ENCODE data around the gene TRIM2. TPM values are rescaled to one million over a fixed set of nuclear protein-coding genes. Genes with fewer than 3 reads are reported as not detected.

TRIM2 gene
- total and polyA plus RNA-seq, 2 donors from 2014 or later, result 23.3 to 122 TPM

DNA sequence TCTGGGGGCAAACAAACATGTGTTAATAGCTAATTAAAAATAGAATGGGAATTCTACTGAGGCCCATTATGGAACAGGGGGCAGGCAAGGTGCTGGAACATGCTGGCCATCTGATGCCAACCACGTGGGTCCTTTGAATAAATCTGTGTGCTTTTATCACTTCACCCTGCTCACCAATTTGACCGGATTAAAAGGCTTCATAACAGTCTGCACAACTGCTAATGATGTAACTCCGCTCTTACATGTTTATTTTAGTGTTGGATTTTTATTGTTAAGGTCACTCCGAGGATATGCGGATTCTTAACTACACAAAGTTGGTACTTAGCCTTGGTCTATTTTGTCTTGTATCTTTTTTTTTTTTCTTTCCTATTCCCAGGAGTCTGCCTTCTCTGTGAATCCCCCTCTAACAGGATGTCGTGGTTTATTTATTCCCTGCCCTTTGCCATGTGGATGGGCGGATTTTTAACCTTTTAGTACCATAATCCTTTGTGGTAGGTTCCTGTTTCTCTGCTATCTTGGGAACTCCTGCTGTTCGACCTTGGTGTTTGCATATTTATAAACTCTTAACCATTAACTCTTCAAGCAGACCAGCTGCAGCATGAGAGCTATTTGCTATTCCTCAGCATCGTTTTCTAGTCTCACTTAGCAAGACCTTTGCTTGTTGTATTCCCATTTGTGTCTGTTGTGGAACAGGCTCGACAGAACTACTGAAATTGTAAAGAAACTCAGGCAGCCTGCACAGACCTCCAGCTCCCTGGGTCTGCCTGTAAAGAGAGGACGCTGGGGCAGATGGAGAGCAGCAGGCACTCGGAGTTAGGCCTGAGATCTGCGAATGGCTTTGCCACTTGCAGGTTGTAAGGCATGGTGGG lies 38.0 kb downstream of the TRIM2 start:
- no peaks in the 10 kb centered on the region for H3K9me3 ChIP-seq (ENCODE audit: control insufficient read depth in 2 of 3, insufficient read depth in 1 of 3, low read length in 3 of 3)
- peaks cover 0 to 2% (median 0%) of the 10 kb centered on the region in 3 donors for H3K36me3 ChIP-seq (ENCODE audit: control insufficient read depth in 2 of 3, insufficient read depth in 3 of 3, low read length in 3 of 3)
- H3K4me1 ChIP-seq (ENCODE audit: control insufficient read depth in 2 of 3, insufficient read depth in 2 of 3, low read depth in 1 of 3, low read length in 3 of 3), result peaks cover 0 to 34% (median 31%) of the 10 kb centered on the region in 3 donors
- H3K9ac ChIP-seq (ENCODE audit: low read length in 3 of 3), result no peak overlapping the region
- peak in 3 of 5 donors; percentile 19 to 70 (median 61) for DNase-seq
- TF ChIP-seq, protein P1, sequence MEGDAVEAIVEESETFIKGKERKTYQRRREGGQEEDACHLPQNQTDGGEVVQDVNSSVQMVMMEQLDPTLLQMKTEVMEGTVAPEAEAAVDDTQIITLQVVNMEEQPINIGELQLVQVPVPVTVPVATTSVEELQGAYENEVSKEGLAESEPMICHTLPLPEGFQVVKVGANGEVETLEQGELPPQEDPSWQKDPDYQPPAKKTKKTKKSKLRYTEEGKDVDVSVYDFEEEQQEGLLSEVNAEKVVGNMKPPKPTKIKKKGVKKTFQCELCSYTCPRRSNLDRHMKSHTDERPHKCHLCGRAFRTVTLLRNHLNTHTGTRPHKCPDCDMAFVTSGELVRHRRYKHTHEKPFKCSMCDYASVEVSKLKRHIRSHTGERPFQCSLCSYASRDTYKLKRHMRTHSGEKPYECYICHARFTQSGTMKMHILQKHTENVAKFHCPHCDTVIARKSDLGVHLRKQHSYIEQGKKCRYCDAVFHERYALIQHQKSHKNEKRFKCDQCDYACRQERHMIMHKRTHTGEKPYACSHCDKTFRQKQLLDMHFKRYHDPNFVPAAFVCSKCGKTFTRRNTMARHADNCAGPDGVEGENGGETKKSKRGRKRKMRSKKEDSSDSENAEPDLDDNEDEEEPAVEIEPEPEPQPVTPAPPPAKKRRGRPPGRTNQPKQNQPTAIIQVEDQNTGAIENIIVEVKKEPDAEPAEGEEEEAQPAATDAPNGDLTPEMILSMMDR (IDR thresholded peaks at IDR 0.05; ENCODE audit: borderline replicate concordance, extremely low read depth, insufficient read depth), result no peak
- H3K4me3 ChIP-seq (ENCODE audit: low read length in 3 of 3), result peak overlapping the region in 2 of 3 donors; percentile 7 to 20
- H3K27me3 ChIP-seq (ENCODE audit: control insufficient read depth, insufficient read depth, low read length), result no peaks in the 10 kb centered on the region
- peak overlapping the region; percentile 41 to 53 for H3K27ac ChIP-seq (ENCODE audit: low read depth in 2 of 2, low read length in 2 of 2)
- FAIRE-seq, result peak; percentile 38
- intact Hi-C loops (cut with DNase I), result no loop called here

DNA sequence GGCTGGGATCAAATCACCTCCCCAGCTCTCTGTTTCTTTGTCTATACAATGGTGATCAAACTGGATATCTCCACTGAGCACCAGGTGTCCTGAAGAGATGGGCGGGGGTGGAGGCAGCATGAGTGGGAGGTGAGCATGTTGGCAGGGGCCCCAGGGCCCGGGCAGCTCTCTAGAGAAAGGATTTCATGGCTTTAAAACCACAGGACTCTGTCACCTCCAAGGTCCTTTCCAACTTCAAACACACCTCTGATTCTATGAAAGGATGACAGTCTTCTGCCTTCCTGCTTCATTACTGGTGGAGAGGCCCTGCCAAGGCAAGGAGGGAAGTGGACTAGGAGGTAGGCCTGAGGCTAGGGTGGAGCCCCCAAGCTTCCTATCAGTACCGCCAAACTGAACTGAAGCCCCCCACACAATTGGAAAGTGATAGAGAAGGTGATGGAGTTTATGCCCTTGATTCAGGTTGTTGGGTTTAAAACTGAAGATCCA lies 38.6 kb downstream of the TRIM2 start:
- peak overlapping the region; percentile 18 to 53 for H3K27ac ChIP-seq (ENCODE audit: low read depth in 2 of 2, low read length in 2 of 2)
- TF ChIP-seq, protein P1 (IDR thresholded peaks at IDR 0.05; ENCODE audit: borderline replicate concordance, extremely low read depth, insufficient read depth), result no peak
- DNase-seq, result no peak
- H3K4me1 ChIP-seq (ENCODE audit: control insufficient read depth in 2 of 3, insufficient read depth in 2 of 3, low read depth in 1 of 3, low read length in 3 of 3), result peaks cover 0 to 32% (median 30%) of the 10 kb centered on the region in 3 donors
- intact Hi-C loops (cut with DNase I), result no loop called here
- no peak overlapping the region for H3K9ac ChIP-seq (ENCODE audit: low read length in 3 of 3)
- no peaks in the 10 kb centered on the region for H3K9me3 ChIP-seq (ENCODE audit: control insufficient read depth in 2 of 3, insufficient read depth in 1 of 3, low read length in 3 of 3)
- peaks cover 0 to under 1% (median 0%) of the 10 kb centered on the region in 3 donors for H3K36me3 ChIP-seq (ENCODE audit: control insufficient read depth in 2 of 3, insufficient read depth in 3 of 3, low read length in 3 of 3)
- no peaks in the 10 kb centered on the region for H3K27me3 ChIP-seq (ENCODE audit: control insufficient read depth, insufficient read depth, low read length)
- H3K4me3 ChIP-seq (ENCODE audit: low read length in 3 of 3), result peak overlapping the region in 1 of 3 donors; percentile 20
- no peak for FAIRE-seq

DNA sequence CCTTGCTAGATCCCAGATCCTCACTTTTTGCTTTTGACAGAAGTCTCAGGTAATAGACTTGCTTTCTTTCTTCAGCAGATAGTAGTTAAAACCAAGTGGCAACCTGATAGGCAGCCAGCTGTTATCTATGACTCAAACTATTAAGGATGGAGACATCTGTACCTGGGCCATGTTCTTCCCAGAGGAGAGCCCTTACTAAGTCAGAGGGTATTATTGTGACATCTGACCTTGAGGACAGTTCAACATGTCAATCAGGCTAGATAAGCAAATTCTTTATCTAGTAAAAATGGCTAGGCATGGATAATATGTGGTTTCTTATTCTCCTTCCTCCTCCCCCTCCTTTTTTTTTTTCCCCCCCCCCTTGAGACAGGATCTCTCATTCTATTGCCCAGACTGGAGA lies 39.2 kb downstream of the TRIM2 start:
- H3K27ac ChIP-seq (ENCODE audit: low read depth in 2 of 2, low read length in 2 of 2), result peak overlapping the region in 1 of 2 donors; percentile 18
- peaks cover 0 to 30% (median 29%) of the 10 kb centered on the region in 3 donors for H3K4me1 ChIP-seq (ENCODE audit: control insufficient read depth in 2 of 3, insufficient read depth in 2 of 3, low read depth in 1 of 3, low read length in 3 of 3)
- intact Hi-C loops (cut with DNase I), result no loop called here
- H3K27me3 ChIP-seq (ENCODE audit: control insufficient read depth, insufficient read depth, low read length), result no peaks in the 10 kb centered on the region
- no peak overlapping the region for H3K9ac ChIP-seq (ENCODE audit: low read length in 3 of 3)
- DNase-seq, result no peak
- no peak overlapping the region for H3K4me3 ChIP-seq (ENCODE audit: low read length in 3 of 3)
- TF ChIP-seq, protein P1 (IDR thresholded peaks at IDR 0.05; ENCODE audit: borderline replicate concordance, extremely low read depth, insufficient read depth), result no peak
- FAIRE-seq, result no peak
- H3K9me3 ChIP-seq (ENCODE audit: control insufficient read depth in 2 of 3, insufficient read depth in 1 of 3, low read length in 3 of 3), result no peaks in the 10 kb centered on the region
- no peaks in the 10 kb centered on the region for H3K36me3 ChIP-seq (ENCODE audit: control insufficient read depth in 2 of 3, insufficient read depth in 3 of 3, low read length in 3 of 3)

Measured in kidney (tissue), 14 donors.